Measurements from ENCODE around the gene NAPSA.

DNA sequence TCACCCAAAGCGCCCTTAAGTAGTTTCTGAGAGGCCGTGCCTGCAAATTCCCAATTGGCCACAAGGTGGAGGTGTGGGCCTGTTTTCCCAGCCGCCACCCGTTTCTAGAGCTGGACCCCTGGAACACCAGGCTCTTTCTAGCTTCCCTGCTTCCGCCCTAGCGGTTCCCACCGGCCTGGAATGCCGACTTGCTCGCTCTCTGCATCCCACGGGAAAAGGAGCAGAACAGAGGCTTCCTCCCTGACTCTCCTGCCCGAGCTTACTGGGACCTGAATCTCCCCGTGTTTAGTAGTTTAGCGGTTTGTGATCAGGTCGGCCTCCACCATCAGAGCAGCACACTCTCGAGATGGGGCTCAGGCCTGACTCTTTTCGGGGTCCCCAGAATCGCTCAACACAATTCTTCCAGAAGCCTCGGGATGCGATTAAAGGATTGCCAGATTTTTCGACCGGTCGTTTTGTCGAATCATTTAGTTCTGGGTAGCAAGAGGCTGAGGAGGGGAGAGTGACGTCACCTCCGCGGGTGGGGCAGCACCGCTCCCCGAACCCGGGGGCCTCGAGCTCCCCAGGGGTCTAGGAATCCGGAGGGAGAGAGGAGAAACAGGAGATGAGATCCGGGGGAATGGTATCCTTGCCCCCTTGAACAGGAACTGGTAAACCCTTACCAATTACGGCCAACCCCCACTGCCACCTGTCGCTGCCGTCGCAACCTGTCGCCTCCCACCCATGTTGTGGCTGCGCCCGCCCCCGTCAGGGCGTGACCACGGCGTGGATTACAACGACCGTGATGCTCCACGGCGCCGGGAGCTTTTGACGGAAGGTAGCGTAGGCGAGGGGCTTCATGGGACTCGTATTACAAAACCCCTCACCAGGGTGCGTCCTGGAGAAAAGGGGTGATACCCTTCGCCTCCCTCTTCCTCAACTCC lies 8.0 kb downstream of the NAPSA start:
- no peak for TF ChIP-seq CEBPB (IDR thresholded peaks at IDR 0.05; ENCODE audit: low read depth, low read length)
- TF ChIP-seq POU5F1 (IDR thresholded peaks at IDR 0.05; ENCODE audit: low read depth, low read length): no peak
- TF ChIP-seq RBBP5 (IDR thresholded peaks at IDR 0.05; ENCODE audit: borderline replicate concordance, low read depth, low read length): no peak
- TF ChIP-seq, protein P1, sequence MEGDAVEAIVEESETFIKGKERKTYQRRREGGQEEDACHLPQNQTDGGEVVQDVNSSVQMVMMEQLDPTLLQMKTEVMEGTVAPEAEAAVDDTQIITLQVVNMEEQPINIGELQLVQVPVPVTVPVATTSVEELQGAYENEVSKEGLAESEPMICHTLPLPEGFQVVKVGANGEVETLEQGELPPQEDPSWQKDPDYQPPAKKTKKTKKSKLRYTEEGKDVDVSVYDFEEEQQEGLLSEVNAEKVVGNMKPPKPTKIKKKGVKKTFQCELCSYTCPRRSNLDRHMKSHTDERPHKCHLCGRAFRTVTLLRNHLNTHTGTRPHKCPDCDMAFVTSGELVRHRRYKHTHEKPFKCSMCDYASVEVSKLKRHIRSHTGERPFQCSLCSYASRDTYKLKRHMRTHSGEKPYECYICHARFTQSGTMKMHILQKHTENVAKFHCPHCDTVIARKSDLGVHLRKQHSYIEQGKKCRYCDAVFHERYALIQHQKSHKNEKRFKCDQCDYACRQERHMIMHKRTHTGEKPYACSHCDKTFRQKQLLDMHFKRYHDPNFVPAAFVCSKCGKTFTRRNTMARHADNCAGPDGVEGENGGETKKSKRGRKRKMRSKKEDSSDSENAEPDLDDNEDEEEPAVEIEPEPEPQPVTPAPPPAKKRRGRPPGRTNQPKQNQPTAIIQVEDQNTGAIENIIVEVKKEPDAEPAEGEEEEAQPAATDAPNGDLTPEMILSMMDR (IDR thresholded peaks at IDR 0.05; ENCODE audit: control extremely low read depth in 1 of 3, insufficient read depth in 1 of 3, low read depth in 1 of 3, low read length in 3 of 3): peak; percentile 71 to 87 (median 82)
- TF ChIP-seq EZH2 (IDR thresholded peaks at IDR 0.05; ENCODE audit: low read depth, low read length, severe bottlenecking): no peak
- no peak for TF ChIP-seq ZNF274 (IDR thresholded peaks at IDR 0.05; ENCODE audit: borderline replicate concordance, extremely low read depth, low read length)

Measured in H1 (cell line).